Measurements from ENCODE around the gene UFSP2.
"Not testable (repeated sequence)": the region's sequence is repeated elsewhere in the genome, so short reads cannot be mapped to it uniquely, and the experiment has no call there.

The UFSP2 gene

GRCh38 chr4:185384930-185385331, 40.8 kb downstream of the UFSP2 start:
- in situ Hi-C loops (cut with MboI; ENCODE audit: low sequenced_read_pairs): no loop called here

- in situ Hi-C loops (cut with MboI; ENCODE audit: low sequenced_read_pairs): no loop called here
Observed at GRCh38 chr4:185384061-185384460, 41.7 kb downstream of the UFSP2 start.

DNA sequence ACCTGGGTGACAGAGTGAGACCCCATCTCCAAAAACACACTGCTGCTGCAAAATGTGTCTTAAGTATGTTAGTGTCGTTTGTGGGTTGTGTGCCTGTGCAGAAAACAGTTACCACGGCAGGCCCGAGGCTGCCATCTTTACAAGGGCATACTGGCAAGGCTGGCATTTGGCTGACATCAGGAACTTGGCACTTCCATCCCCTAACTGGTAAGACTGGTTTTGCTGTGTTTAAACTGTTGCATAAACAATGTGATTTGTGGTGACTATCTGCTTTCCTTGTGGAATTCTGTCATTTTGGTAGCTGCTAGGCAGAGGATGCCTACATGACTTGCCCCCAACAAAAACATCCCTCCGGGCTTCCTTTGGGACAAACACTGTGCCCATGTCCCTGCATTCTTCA, 42.3 kb downstream of the UFSP2 start:
- in situ Hi-C loops (cut with MboI; ENCODE audit: low sequenced_read_pairs): no loop called here

DNA sequence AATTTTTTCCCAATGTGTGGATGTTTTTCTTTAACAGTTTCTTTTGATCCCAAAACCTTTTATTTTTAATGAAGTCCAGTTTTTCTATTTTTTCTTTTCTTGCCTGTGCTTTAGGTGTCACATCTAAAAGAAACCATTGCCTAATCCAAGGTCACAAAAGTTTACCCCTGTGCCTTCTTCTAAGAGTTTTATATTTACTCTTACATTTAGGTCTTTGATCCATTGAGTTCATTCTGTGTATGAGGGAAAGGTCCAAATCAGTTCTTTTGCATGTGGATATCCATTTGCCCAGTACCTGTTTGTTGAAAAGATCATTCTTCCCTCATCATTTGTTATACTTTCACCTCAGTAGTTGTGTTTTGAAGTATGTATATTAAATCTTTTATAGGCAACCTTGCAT, 43.0 kb downstream of the UFSP2 start:
- in situ Hi-C loops (cut with MboI; ENCODE audit: low sequenced_read_pairs): no loop called here

- in situ Hi-C loops (cut with MboI; ENCODE audit: low sequenced_read_pairs): no loop called here
Observed at GRCh38 chr4:185381288-185382196, 44.2 kb downstream of the UFSP2 start.

- in situ Hi-C loops (cut with MboI; ENCODE audit: low sequenced_read_pairs): no loop called here
Observed at GRCh38 chr4:185380320-185380719, 45.4 kb downstream of the UFSP2 start.

- in situ Hi-C loops (cut with MboI; ENCODE audit: low sequenced_read_pairs): no loop called here
Observed at GRCh38 chr4:185379326-185380295, 46.2 kb downstream of the UFSP2 start.

- in situ Hi-C loops (cut with MboI; ENCODE audit: low sequenced_read_pairs): no loop called here
Observed at GRCh38 chr4:185378264-185378663, 47.5 kb downstream of the UFSP2 start.

DNA sequence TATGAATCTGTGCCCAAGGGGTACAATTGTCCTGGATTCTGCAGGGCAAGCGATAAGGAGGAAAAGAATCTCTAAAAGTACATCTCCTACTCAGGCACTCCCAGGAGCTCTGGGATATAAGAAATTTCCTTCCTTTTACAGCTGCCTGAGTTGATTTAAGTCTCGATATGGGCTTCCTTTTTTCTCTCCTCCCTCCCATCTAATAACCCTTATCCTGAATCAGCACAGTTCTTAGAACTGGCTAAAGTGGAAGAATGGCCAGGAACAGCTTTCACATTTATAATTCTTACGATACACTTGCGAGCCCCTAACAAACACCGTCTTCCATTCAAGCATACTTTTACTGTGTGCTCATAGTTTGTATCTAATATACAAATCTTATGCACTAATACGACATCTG, 51.2 kb downstream of the UFSP2 start:
- in situ Hi-C loops (cut with MboI; ENCODE audit: low sequenced_read_pairs): no loop called here

DNA sequence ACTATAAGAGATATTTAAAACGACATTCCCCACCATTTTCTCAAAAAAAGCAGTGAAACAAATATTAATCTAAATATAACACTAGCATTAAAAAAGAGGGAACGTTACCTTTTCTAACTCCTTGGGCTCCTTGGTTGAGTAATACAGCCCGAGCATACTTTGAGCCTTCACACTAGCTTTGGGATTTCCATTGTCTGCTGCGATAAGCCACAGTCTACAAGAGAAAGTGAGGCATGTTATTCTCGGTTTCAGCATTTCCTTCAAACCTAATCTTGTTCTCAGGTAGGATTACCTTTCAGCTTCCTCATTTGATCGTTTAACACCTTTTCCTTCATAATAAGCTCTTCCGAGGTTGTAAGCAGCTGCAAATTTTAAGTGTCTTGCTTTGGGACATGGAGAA, 51.7 kb downstream of the UFSP2 start:
- in situ Hi-C loops (cut with MboI; ENCODE audit: low sequenced_read_pairs): no loop called here

DNA sequence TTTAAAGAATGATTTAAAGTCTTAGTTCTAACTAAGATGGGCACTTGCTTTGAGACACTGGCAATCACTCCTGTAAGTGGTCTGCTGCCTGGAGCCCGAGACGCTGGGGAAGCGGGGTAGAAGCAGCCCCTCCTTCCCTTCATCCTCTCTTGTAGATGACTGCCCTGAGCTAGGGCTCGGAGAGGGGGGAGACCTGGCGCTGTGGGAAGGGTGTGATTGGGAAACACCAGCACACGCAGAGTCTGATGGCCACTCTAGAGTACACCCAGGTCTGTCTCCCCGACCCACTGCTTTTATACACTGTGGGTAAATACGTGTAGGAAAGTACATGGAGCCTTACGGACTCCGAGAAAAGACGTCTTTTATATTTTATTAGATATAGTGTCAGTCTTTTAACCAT, 54.1 kb downstream of the UFSP2 start:
- in situ Hi-C loops (cut with MboI; ENCODE audit: low sequenced_read_pairs): no loop called here

- in situ Hi-C loops (cut with MboI; ENCODE audit: low sequenced_read_pairs): no loop called here
Observed at GRCh38 chr4:185370268-185370949, 55.4 kb downstream of the UFSP2 start.

GRCh38 chr4:185369731-185370130, 56.0 kb downstream of the UFSP2 start:
- in situ Hi-C loops (cut with MboI; ENCODE audit: low sequenced_read_pairs): no loop called here

GRCh38 chr4:185364886-185365285, 60.9 kb downstream of the UFSP2 start:
- in situ Hi-C loops (cut with MboI; ENCODE audit: low sequenced_read_pairs): no loop called here

DNA sequence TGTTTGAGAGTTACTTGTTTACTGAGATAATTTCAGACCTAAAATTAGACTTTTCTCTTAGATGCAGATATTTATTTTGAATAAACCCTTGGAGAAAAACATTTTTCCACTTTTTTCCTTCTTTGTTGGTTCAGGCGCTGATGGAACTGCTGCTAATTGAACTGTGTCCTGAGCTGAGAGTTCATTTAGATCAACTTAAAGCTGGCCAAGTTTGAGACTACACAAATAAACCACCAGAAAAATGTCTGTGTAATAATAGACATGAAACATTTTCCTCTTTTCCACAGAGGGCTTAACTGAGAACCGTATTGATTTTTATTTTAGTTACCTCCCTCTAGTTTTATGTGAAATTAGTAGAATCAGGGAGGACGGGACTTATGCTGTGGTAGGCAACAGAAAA, 62.5 kb downstream of the UFSP2 start:
- in situ Hi-C loops (cut with MboI; ENCODE audit: low sequenced_read_pairs): no loop called here

DNA sequence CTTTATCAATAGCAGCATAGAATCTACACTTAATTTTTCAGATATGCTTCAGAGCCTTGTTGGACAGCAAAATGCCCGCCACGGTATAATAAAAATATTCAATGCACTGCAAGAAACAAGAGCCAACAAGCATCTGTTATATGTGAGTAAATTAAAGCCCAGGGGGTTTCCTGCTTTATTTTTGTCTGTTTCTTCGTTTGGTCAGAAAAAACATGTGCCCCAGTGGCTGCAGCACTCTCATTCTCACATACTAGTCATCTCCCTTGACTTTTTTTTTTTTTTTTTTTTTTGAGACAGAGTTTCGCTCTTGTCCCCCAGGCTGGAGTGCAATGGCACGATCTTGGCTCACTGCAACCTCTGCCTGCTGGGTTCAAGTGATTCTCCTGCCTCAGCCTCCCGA, 63.2 kb downstream of the UFSP2 start:
- in situ Hi-C loops (cut with MboI; ENCODE audit: low sequenced_read_pairs): not testable (repeated sequence)

DNA sequence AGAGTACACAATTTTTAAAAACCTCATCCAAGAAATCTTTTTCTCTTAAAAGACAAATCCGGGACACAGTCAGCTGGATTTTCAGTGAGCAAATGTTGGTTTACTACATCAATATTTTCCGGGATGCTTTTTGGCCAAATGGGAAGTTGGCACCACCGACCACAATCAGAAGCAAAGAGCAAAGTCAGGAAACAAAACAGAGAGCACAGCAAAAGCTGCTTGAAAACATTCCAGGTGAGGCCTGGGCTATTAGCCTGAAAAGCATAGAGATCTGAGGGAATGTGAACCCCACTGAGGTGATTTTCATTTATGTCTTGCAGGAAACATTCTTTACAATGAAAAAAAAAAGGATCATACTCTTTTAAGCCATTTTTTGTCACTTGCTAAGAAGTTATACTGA, 63.9 kb downstream of the UFSP2 start:
- in situ Hi-C loops (cut with MboI; ENCODE audit: low sequenced_read_pairs): no loop called here

DNA sequence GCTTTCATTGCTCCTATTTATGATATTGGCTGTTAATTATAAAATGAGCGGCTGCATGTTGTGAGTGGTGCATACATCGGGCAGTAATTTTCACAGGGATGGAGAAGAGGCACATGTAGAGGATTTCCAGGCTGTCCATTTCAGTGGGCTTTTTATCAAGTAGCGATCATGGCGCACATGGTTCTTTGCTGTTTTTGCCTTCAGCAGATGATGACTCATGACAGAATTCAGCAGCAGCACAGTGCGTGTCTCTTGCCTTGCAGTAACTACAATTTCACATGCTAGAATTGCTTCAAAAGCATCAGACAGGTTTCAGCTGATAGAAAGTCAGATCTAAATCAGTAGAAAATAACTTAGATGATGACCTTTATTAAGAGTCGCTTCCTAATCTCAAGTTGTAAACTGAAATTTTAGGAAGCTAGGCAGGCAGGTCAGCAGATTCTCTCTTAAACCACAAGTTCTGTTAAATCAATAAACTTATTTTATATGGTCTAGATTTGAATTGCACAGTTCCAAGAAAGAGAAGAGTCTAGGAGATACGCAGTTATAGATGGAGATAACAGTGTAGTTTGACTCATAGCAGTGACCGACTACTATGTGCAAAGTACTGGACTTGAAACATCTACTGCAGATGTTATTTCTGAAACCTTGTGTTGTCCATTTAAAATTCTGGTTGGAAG, 65.9 kb downstream of the UFSP2 start:
- in situ Hi-C loops (cut with MboI; ENCODE audit: low sequenced_read_pairs): no loop called here

GRCh38 chr4:185358959-185359358, 66.8 kb downstream of the UFSP2 start:
- in situ Hi-C loops (cut with MboI; ENCODE audit: low sequenced_read_pairs): no loop called here

GRCh38 chr4:185358514-185358913, 67.2 kb downstream of the UFSP2 start:
- in situ Hi-C loops (cut with MboI; ENCODE audit: low sequenced_read_pairs): no loop called here

Measured in hTERT RPE-1 (cell line).